ENCODE data around the gene PPP2R2D.

PPP2R2D gene

DNA sequence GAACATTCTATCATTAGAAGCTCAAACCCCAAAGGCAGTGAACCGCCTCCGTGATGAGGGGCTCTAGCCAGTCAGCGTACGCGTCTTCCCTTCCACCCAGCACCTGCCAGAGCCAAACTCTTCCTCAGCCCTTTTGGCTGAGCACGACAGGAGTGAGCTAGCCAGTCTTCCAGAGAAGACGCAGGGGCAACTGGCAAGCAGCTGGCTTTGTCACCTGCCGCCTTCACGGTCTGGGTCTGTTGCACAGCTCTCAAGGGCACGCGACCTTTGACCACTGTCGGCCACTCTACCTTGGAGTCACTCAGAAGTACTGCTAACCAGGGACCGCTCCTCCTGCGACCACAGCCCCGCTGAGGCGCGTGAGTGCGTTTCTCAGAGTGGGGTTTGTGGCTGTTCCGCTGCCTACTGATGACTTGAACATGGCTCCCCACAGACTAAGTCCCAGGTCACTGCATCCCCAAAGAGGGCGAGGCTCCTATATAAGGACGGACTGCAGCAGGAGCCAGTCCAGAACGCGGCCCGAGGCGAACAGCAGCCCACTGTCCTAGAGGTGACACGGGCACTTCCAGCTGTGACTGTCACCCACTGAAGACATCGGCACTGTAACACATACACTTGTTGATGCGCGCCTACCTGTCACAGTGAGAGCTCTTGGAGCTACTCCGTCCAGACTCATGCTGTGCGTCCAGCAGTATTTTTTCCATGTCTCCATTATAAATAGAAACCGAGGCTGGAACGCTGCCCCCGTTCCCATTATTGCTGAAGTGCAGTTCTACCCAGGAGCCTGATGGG, 72.5 kb downstream of the PPP2R2D start:
- H3K4me3 ChIP-seq (IDR thresholded peaks at IDR 0.05; ENCODE audit: insufficient read depth, low read depth, low read length) = no peak overlapping the region
- no peaks in the 10 kb centered on the region for H3K4me1 ChIP-seq (ENCODE audit: low read depth, poor library complexity, severe bottlenecking)
- no peak overlapping the region for H3K4me2 ChIP-seq
- no peak overlapping the region for H3K27ac ChIP-seq
- no peak overlapping the region for H2AFZ ChIP-seq (ENCODE audit: low read depth)
- H3K79me2 ChIP-seq (ENCODE audit: insufficient read depth, low read depth) = no peaks in the 10 kb centered on the region
- H3K27me3 ChIP-seq (ENCODE audit: insufficient read depth, low read depth) = no peaks in the 10 kb centered on the region
- H4K20me1 ChIP-seq (ENCODE audit: insufficient read depth) = no peaks in the 10 kb centered on the region
- no peaks in the 10 kb centered on the region for H3K36me3 ChIP-seq (ENCODE audit: insufficient read depth)
- no peak overlapping the region for H3K9ac ChIP-seq
- TF ChIP-seq, protein P1, sequence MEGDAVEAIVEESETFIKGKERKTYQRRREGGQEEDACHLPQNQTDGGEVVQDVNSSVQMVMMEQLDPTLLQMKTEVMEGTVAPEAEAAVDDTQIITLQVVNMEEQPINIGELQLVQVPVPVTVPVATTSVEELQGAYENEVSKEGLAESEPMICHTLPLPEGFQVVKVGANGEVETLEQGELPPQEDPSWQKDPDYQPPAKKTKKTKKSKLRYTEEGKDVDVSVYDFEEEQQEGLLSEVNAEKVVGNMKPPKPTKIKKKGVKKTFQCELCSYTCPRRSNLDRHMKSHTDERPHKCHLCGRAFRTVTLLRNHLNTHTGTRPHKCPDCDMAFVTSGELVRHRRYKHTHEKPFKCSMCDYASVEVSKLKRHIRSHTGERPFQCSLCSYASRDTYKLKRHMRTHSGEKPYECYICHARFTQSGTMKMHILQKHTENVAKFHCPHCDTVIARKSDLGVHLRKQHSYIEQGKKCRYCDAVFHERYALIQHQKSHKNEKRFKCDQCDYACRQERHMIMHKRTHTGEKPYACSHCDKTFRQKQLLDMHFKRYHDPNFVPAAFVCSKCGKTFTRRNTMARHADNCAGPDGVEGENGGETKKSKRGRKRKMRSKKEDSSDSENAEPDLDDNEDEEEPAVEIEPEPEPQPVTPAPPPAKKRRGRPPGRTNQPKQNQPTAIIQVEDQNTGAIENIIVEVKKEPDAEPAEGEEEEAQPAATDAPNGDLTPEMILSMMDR (conservative IDR thresholded peaks at IDR 0.05; ENCODE audit: low read depth, low read length) = no peak

DNA sequence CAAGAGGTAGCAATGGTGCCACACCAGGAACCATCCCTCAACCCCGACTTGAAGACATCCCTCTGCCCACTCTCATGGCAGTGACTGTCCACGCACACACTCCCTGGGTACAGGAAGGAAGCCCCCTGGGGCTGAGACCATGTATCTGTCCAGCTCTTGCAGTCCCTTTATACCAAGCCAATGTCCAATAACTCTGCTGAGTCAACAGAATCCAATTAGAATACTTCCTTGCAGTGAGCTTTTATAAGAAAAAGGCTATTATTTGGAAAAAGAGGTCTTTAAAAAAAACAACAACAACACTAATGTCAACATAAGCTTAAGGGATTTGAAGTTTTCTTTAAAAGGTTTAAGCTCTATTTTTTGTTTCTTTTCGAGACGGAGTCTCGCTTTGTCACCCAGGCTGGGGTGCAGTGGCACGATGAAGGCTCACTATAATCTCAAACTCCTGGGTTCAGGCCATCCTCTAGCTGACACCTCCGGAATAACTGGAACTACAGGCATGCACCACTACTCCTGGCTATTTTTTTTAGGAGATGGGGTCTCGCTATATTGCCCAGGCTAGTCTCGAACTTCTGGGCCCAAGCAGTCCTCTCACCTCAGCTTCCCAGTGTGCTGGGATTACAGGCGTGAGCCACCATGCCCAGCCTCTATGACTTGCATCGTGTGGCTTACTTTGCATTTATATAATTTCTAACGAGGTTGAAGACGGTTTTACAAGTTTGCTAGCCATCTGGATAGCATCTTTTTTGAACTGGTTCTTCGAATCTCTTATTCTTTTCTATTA, 73.4 kb downstream of the PPP2R2D start:
- Histone ChIP-seq H3K4me3 (IDR thresholded peaks at IDR 0.05; ENCODE audit: insufficient read depth, low read depth, low read length) (no peak overlapping the region), H3K36me3 (ENCODE audit: insufficient read depth) (no peaks in the 10 kb centered on the region), H2AFZ (ENCODE audit: low read depth) (no peak overlapping the region), H3K4me2 (no peak overlapping the region), H3K27me3 (ENCODE audit: insufficient read depth, low read depth) (no peaks in the 10 kb centered on the region), H3K79me2 (ENCODE audit: insufficient read depth, low read depth) (no peaks in the 10 kb centered on the region), H3K4me1 (ENCODE audit: low read depth, poor library complexity, severe bottlenecking) (no peaks in the 10 kb centered on the region), H4K20me1 (ENCODE audit: insufficient read depth) (no peaks in the 10 kb centered on the region), H3K9ac (no peak overlapping the region), H3K27ac (no peak overlapping the region)
- TF ChIP-seq, protein P1 (conservative IDR thresholded peaks at IDR 0.05; ENCODE audit: low read depth, low read length) = no peak

DNA sequence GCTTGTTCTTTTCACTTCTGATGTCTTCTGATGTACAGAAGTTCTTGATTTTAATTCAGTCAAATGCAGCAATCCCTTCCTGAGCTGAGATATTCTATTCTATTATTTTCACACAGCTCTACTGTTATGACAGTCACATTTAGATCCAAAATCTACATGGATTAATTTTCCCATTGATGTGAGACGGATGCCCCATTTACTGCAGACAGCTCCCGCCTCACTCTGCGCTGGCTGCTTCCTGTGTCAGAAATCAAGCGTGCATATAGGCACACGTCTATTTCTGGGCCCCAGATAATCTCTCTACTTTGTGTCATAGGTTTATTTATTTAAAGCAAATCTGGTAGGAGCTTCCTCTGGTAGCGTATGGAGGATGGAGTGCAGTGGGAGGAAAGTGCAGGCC, 74.2 kb downstream of the PPP2R2D start:
- Histone ChIP-seq H3K27me3 (ENCODE audit: insufficient read depth, low read depth) (no peaks in the 10 kb centered on the region), H2AFZ (ENCODE audit: low read depth) (no peak overlapping the region), H3K4me2 (no peak overlapping the region), H3K27ac (no peak overlapping the region), H3K79me2 (ENCODE audit: insufficient read depth, low read depth) (no peaks in the 10 kb centered on the region), H3K9ac (no peak overlapping the region), H3K36me3 (ENCODE audit: insufficient read depth) (no peaks in the 10 kb centered on the region), H3K4me3 (IDR thresholded peaks at IDR 0.05; ENCODE audit: insufficient read depth, low read depth, low read length) (no peak overlapping the region), H4K20me1 (ENCODE audit: insufficient read depth) (no peaks in the 10 kb centered on the region), H3K4me1 (ENCODE audit: low read depth, poor library complexity, severe bottlenecking) (no peaks in the 10 kb centered on the region)
- TF ChIP-seq, protein P1 (conservative IDR thresholded peaks at IDR 0.05; ENCODE audit: low read depth, low read length) = no peak

DNA sequence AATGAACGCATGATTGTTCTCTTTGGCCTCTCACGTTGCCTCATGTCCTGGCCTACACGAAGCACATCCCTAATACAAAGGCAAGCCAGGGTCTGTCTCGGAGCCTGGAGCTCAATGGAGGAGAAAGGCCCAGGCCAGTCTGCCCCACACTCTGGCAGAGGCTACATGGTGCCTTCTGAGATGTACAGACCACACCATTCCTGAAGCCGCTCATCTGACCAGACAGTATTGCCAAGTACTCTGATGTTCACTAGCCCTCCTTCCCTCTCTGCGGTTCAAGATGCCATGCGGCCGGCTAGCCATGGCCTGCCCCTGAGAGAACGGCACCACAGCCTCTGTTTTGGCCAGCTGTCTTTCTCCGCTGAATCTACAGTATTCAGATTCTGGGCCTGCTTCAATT, 75.0 kb downstream of the PPP2R2D start:
- Histone ChIP-seq H3K4me2 (no peak overlapping the region), H3K4me1 (ENCODE audit: low read depth, poor library complexity, severe bottlenecking) (no peaks in the 10 kb centered on the region), H3K9ac (no peak overlapping the region), H4K20me1 (ENCODE audit: insufficient read depth) (no peaks in the 10 kb centered on the region), H3K27ac (no peak overlapping the region), H2AFZ (ENCODE audit: low read depth) (no peak overlapping the region), H3K36me3 (ENCODE audit: insufficient read depth) (no peaks in the 10 kb centered on the region), H3K27me3 (ENCODE audit: insufficient read depth, low read depth) (no peaks in the 10 kb centered on the region), H3K4me3 (IDR thresholded peaks at IDR 0.05; ENCODE audit: insufficient read depth, low read depth, low read length) (no peak overlapping the region), H3K79me2 (ENCODE audit: insufficient read depth, low read depth) (no peaks in the 10 kb centered on the region)
- TF ChIP-seq, protein P1 (conservative IDR thresholded peaks at IDR 0.05; ENCODE audit: low read depth, low read length) = no peak
